Transverse colon (tissue), 4 donors: Measurements from ENCODE around the gene RORC.

ENCODE experiments used
- CTCF ChIP-seq, 5 experiments: fragments of 200-600 bp in 3 of 5; fragments of 450-650 bp in 2 of 5; sonication (generic) in 3 of 5; IDR thresholded peaks; 1 replicate in 2 of 5; 2 replicates in 3 of 5; pipeline ENCODE4 v1.5.1; 2016 to 2017; ENCODE audit warnings: antibody characterized with exemption in 5 of 5, inconsistent platforms in 3 of 5, mild to moderate bottlenecking in 2 of 5, moderate library complexity in 1 of 5
- POLR2A ChIP-seq: fragments of 450-650 bp; IDR thresholded peaks from one replicate; pipeline ENCODE4 v1.6.1; 2016; ENCODE audit warnings: antibody characterized with exemption, mild to moderate bottlenecking, moderate library complexity
- POLR2AphosphoS5 ChIP-seq, 3 donors: sonication (generic); formaldehyde crosslinking; IDR thresholded peaks; one replicate each; pipeline ENCODE4 v1.6.1; 2016; ENCODE audit warnings: antibody characterized with exemption in 3 of 3

- TF ChIP-seq CTCF (IDR thresholded peaks at IDR 0.05) (no peak), POLR2AphosphoS5 (IDR thresholded peaks at IDR 0.05) (no peak), POLR2A (no peak)
Observed at GRCh38 chr1:151759241-151759640, 72.4 kb downstream of the RORC start.
